Measurements from ENCODE around the gene MKI67.

The MKI67 gene

GRCh38 chr10:128074589-128074988, 51.6 kb downstream of the MKI67 start:
- no peak for TF ChIP-seq CTCF (IDR thresholded peaks at IDR 0.05; ENCODE audit: low read depth, low read length, missing control alignments)
- H3K4me3 ChIP-seq (ENCODE audit: low read depth, low read length), result no peak overlapping the region
- no peak for DNase-seq (ENCODE audit: low read depth)

- no peak for DNase-seq (ENCODE audit: low read depth)
- no peak overlapping the region for H3K4me3 ChIP-seq (ENCODE audit: low read depth, low read length)
- no peak for TF ChIP-seq CTCF (IDR thresholded peaks at IDR 0.05; ENCODE audit: low read depth, low read length, missing control alignments)
These were observed 52.3 kb downstream of the MKI67 start for GRCh38 chr10:128073890-128074289.

- no peak for TF ChIP-seq CTCF (IDR thresholded peaks at IDR 0.05; ENCODE audit: low read depth, low read length, missing control alignments)
- no peak for DNase-seq (ENCODE audit: low read depth)
- H3K4me3 ChIP-seq (ENCODE audit: low read depth, low read length), result no peak overlapping the region
These were observed 53.1 kb downstream of the MKI67 start for GRCh38 chr10:128072941-128073645.

GRCh38 chr10:128072046-128072445, 54.2 kb downstream of the MKI67 start:
- H3K4me3 ChIP-seq (ENCODE audit: low read depth, low read length), result no peak overlapping the region
- no peak for DNase-seq (ENCODE audit: low read depth)
- no peak for TF ChIP-seq CTCF (IDR thresholded peaks at IDR 0.05; ENCODE audit: low read depth, low read length, missing control alignments)

GRCh38 chr10:128071417-128071782, 54.8 kb downstream of the MKI67 start:
- no peak for TF ChIP-seq CTCF (IDR thresholded peaks at IDR 0.05; ENCODE audit: low read depth, low read length, missing control alignments)
- no peak for DNase-seq (ENCODE audit: low read depth)
- no peak overlapping the region for H3K4me3 ChIP-seq (ENCODE audit: low read depth, low read length)

- no peak for TF ChIP-seq CTCF (IDR thresholded peaks at IDR 0.05; ENCODE audit: low read depth, low read length, missing control alignments)
- no peak overlapping the region for H3K4me3 ChIP-seq (ENCODE audit: low read depth, low read length)
- DNase-seq (ENCODE audit: low read depth), result no peak
These were observed 55.4 kb downstream of the MKI67 start for GRCh38 chr10:128070721-128071416.

GRCh38 chr10:128070161-128070560, 56.1 kb downstream of the MKI67 start:
- no peak for DNase-seq (ENCODE audit: low read depth)
- no peak overlapping the region for H3K4me3 ChIP-seq (ENCODE audit: low read depth, low read length)
- TF ChIP-seq CTCF (IDR thresholded peaks at IDR 0.05; ENCODE audit: low read depth, low read length, missing control alignments), result no peak

Data from GM12864 (cell line).